Ammon's horn (tissue), 1 donor: ENCODE measurements around the gene PRDM15.

Experiments
- DNase-seq: peaks from one replicate; pipeline ENCODE4 v3.0.0-alpha.2; 2016; ENCODE audit warnings: low spot score

PRDM15 gene

DNA sequence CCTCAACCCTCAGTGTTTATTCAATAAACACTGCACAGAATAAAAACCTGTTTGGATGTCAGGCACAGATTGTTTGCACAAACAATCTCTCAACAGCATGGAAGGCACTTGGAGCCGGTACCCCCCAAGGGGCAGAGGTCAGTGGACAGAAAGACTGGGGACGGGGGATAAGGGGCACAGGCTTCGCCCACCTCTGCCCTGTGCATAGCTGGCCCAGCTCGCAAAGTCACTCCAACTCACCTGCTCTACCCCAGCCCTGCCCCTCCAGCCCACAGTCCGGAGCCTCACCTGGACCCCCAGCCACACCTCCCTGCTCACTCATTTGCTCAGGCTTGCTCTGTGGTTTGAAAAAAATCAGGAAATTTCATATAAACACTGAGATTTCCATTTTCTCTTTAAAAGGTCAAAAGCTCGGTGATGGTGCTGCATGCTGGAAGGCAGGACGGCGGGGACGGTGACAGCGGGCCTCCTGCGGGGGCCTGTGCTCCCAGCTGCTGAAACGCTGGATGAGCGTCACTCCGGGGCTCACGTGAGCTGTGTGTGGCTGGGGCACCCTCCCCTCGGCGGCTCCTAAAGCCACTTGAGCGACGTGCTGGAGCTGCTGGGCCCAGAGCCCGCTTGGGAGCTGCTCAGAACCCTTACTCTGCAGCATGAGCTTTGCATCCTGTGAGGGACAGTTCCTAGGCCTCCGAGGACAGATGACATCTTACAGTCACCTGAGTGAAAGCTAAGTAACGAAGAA lies 54.5 kb downstream of the PRDM15 start:
- no peak for DNase-seq

DNA sequence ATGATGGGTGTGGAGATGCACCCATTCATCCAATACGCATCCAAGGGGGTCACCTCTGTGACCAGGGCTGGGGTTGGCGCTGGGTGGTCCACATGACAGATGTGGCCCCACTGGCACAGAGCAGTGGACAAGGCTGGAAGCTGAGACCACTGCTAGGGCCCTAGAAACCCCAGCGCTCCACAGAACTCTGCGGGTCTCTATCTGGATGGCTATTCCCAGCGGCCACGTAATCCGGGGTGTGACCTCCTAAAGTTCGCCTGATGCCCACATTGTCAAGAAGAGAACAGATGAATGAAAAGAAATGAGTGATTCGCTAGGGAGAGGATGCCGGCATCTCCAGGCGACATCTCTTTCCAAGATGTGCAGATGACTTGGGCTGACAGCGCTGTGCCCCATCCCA lies 55.2 kb downstream of the PRDM15 start:
- no peak for DNase-seq

DNA sequence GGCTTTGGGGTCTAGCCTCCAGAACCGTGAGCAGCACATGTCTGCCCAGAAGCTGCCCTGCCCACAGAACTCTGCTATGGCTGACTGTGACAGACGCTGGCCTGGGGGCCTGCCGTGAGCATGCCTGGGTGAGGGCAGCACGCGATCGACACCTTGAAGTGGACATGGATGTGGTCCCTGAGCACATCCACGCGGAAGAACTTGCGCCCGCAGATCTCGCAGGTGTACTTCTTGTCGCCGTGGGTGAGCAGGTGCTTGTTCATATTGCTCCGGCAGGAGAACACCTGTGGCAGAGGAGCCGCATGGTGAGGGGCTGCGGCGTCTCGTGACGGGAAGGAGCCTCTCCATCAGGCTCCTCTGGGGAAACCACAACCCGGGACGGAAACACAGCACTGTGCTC lies 56.0 kb downstream of the PRDM15 start:
- DNase-seq, result no peak

DNA sequence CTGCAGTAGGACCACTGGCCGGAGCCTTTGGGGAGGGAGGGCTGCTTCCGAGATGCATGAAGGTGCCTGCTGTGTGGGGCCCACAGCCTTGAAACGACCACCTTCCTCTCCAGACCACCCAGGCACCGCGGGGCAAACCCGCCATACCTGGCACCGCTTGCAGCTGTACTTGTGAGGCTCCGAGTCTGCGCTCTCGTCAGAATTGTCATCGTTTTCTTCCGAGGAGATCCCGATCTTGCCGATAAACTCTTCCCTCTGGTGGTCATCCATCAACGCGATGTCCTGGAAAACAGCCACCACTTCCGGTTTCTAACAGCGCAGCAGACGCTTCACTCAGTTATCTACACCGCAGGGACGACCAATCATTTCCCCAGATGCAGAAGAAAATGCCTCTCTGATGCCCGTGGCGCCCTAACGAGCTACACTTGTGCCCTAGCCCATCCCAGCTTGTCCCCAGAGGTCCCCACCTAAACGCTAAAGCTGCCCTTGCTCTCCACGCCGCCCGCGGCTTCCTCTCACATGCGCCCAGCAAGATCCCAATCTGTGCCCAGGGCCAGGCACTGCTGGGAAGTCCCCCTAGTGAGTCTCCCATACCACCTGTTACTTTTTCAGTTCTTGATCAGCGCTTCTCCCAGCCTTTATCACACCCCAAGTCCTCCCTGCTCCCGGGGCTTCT lies 57.2 kb downstream of the PRDM15 start:
- no peak for DNase-seq

DNA sequence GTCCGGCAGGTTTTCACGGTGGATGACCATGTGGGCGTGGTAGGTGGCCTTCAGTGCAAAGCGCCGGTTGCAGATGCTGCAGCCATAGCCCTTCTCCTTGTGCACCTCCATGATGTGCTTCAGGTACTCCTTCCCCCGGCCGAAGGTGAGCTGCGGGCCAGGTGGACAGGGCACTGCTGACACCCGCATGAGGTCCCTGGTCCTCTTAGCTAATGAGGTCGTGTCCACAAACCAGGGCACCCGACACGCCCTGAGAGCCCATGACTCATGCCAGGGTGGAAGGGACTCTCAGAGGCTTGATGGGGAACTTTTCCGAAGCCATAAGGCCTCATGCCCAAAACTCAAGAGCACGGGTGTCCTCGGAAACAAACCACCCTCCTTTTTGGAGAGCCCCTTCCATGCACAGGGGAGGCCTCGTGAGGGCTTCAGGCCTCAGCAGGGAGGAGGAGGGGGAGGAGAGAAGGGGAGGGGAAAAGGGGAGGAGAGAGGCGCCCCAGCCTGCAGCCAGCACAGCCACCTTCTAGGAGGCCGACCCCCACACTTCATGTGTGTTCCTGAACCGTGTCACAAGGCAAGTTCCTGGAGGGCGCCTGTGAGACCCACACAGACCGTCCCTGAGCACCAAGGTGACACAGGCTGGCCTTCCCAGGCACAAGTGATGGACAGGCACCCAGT lies 57.9 kb downstream of the PRDM15 start:
- no peak for DNase-seq

DNA sequence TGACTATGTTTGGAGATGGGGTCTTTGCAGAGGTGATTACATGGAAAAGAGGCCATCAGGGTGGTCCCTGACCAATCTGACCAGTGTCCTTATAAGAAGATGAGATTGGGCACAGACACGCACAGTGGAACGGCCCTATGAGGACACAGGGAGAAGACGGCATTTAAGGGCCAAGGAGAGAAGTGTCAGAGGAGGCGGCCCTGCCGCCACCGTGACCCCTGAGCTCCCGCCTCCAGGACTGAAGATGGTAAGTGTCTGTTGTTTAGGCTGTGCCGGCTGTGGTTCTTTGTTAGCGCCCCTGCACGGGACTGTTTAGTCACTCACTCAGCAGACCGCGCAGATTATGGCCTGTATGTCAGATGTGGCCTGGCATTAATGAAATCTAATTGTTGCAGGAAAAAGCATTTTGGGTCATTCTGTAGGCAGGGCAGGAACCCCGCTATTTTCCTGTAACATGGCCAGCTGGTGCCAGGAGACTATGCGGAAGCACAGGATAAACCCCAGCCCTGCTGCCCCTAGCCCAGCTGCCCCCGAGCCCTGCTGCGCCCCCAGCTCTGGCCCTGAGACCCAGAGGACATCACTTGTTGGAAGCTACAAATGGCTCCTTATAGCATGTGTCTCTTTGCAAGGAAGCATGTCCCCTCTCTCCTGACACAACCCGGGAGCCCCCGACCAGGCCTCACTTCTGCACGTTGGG lies 58.6 kb downstream of the PRDM15 start:
- no peak for DNase-seq

DNA sequence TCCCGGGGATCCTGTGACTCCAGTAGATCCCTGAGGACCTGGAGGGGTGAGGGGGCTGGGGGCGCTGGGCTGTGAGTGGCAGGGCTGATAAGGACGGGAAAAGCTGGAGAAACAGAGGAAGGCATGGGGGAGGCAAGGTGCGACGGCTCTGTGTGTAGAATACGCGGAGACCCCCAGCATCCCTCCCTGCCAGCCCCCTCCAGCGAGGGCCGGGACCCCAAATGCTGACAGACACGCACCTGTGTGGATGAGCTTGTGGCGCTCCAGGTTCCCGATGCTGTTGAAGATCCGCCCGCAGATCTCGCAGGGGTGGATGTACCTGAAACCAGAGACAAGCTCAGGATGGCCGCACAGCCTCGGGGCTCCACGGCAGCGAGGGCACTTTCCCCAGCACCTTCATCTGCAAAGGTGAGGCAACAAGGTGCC lies 59.3 kb downstream of the PRDM15 start:
- DNase-seq, result no peak

DNA sequence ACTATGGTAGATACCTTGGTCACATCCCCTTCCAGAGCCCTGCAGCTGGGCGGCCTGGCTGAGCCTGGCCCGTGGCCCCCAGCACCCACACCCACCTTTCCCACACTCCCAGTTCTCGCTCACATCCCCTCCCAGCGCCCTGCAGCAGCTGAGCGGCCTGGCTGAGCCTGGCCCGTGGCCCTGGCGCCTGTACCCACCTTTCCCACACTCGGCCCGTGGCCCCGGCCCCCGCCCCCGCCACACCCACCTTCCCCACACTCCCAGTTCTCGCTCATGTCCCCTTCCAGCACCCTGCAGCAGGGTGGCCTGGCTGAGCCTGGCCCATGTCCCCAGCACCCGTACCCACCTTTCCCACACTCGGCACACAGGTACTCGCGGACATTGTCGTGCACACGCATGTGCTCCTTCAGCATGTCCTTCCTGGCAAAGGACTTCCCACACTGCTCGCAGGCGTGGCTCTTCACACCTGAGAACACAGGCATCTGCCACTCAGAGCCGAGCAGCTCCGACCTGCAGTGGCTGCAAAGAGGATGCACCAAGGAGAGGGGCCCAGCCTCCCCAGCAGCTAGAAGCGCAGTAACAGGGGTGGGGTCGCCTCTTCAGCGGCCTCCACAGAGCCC lies 59.8 kb downstream of the PRDM15 start:
- DNase-seq, result no peak

DNA sequence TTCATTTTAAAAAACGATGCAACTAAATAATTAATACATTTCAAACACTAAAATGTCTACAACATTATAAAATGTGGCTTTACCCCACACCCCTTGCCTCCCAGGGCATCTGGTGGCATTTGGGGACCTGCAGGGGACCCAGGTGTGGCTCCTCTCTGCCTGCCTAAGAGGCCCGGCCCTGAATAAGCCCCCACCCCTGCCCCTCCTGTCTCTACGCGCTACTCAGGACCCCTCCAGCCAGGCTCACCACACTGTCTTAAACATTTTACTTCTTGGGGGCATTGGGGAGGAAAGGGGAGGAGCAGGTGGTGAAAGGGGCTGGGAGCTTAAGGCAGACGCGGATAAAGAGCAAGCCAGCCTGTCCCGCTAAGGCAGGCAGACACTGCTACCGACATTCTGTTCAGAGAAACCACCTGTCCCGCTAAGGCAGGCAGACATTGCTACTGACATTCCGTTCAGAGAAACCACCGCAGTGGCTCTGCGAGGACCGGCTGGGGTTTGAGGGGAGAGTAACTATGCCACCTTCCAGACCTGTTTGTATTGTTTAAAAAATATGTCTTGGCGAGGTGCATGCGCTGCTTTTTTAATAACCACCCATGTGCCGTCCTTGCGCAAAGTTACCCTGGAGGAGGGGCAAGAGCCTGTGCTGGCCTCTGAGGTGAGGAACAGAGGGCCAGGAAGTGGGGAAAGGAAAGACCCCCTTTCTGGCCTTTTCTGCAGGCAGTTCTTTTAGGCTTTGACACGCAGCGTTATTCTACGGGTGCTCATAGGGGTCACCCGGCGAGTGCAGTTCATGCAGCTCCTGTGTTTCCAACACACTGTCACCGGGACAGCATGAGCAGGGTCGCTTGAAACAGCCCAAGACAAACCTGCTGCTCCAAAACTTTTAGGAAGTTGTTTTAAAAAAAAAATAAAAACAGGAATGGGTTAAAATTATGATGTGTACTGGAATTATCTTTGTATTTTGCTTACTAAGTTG lies 61.0 kb downstream of the PRDM15 start:
- DNase-seq, result no peak

DNA sequence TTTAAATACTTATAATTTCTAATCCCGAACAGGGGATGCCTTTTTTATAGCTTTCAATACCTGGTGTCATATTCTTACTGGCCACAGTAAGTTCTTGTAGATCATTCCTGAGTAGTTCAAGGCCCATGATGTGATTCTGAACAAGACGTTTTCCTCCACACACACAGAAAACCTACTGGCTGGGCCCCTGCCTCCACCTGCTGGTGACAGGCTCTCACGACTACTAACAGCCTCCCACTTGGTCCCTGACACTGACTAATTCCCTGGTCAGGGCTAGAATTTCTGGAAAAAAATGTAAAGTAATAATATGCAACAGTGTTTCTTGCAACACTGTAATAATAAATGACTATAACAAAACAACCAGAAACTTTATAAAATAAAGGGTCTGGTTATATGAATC lies 61.9 kb downstream of the PRDM15 start:
- DNase-seq, result peak; percentile 75

DNA sequence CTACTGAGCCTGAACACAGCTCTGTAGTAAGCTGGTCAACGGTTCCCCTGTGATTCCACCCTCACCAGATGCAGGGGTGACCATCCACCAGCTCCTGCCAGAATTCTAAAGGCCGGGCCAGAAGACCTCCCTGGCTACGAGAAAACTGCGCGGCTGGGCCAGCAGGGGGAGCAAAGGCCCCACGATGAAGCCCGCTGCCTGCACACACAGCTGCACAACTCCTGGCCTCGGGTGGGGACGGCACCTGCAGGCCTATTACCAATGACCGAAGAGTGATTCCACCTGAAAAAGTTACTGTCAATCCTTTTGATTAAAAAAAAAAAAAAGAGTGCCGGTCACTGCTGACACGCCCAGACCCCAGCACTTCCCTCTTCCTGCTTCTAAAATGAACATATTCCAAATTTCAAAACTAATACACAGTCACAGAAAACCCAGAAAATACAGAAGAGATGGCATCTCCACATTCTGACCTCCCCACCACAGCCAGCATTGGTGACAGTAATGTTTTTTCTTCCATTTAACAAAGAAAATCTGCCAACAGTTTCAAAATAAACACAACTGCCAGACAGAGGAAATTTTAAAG lies 62.5 kb downstream of the PRDM15 start:
- DNase-seq, result peak; percentile 73

DNA sequence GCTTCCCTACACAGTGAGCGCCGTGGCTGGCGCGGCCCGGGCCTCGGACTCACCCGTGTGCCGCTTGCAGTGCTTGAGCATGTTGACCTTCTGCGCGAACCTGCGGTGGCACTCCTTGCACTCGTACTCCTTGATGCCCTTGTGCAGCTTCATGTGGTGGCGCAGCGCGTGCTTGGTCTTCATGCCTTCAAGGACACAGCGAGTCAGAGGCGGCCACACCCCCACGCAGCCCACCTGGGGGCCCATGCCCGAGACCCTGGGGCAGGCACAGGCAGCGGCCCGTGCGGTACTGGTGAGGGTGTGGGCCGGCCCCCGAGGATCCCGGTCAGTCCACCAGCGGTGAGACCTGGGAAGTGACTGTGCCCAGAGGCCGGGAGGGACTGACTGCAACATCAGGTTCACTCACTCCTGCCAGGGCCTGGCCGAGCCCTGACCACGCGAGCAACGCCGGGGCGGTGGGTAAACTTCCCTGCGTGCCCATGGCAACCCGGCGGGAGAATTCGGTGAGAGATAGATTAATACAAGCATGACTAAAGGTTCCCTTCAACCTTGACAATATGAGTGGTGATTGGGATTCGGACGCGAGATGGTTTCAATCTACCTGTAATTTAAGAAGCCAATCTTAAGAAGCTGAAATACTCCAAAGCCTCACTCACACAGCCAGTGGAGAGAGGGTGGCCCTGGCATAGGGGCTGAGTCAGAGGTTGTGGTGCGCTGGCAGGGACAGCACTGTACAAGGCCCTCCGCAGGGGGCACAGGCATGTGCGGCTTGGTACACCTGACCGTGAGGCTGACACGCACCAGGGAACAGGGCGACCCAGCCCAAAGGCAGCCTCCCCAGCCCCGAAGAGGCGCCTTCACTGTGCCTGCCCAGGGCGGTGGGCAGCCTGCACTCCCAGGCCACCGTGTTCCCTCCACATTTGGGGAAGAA lies 63.2 kb downstream of the PRDM15 start:
- DNase-seq, result no peak

DNA sequence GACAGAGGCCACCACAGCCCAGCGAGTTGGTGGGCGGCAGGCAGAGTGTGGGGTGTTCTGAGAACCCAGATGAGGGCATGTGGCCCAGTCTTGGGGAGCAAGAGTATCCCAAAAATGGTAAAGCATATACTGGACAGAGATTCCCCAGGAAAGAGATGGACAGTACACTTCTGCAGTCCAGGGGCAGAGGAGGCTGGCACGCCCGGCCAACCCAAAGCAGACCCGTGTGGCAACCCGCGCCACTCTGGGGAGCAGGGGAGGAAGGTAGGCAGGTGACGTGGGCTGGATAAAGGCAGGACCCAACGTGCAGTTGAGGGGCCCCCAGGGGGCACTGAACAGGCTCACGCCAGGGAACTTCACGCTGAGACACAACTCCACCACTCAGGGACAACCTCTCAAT lies 65.9 kb downstream of the PRDM15 start:
- DNase-seq, result no peak

DNA sequence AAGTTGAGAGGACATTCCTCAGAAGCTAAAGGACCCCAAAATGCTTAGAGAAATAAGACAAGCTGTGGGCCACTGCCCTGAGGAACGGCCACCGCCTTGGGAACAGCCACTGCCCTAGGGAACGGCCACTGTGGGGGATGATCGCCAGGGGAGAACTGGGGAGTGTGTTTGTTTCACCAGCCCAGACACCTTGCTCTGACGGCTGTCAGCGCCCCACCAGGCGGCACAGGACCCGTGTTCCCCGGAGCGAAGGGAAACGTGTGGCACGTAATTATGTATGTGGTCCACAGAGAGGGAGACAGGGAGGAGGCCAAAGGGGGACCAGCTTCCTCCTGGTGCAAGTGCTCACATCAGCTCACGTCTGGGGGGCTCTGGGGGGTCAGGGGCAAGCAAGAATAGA lies 66.5 kb downstream of the PRDM15 start:
- DNase-seq, result no peak

DNA sequence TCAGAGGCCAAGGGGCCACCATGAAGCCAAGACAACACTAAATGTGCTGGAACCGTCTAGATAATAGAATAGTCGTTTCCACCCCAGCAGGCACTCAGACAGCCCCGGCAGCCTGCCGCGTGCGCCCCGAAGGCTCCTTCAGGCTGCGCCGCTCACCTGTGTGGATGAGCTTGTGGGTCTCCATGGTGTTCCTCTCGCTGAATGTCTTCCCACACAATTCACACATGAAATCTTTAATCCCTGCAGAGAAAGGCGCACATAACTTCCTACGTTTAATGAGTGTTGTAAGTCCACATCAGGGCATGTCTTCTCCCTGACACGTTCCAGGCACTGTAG lies 68.6 kb downstream of the PRDM15 start:
- no peak for DNase-seq

DNA sequence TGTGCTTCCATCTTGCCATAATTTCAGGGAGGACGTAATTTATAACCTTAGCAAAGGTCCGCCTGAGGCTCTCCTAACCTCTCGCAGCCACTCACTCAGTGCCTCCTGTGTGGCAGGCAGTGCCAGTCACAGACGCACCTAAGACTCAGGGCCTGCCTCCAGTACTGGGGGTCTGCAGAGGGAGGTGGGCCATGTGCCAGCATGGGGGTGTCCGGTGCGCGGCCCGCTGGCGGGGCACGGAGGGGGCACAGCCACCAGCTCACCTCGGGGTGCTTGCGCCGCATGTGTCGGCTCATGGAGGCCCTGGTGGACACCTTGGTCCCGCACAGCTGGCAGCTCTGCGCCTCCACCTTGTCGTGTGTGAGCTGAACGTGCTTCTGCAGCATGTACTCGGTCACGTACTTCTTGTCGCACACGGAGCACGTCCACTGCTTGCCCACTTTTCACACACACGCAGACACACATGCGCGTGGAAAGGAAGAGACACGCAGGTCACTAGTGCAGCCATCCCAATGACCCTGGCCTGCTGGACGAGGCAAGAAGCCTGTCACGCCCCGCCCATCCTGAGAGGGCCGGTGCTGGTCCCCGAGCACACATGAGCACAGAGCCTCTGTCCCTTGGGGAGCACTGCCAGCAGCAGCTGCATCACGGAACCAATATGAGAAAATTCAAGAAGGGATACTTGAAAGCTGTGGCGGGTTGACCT lies 69.1 kb downstream of the PRDM15 start:
- DNase-seq, result no peak

DNA sequence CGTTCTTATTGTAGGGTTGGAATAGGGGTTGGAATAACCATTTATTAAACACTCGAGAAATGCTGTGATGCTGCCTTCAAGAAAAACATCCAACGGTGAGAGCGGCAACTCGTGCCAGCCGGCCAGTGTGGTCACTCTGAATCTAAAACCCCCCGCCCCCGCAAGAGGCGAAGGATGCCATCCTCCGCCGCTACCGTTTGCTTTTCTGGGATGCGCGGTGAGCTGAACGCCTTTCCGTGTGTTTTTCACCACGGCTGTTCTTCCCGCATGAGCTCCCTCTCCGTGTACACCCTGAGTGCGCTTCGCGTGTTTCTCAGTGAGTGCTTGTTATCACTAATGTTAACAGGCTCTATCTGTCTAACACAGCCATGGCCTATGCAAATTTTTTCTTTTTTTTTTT lies 70.3 kb downstream of the PRDM15 start:
- DNase-seq, result no peak

DNA sequence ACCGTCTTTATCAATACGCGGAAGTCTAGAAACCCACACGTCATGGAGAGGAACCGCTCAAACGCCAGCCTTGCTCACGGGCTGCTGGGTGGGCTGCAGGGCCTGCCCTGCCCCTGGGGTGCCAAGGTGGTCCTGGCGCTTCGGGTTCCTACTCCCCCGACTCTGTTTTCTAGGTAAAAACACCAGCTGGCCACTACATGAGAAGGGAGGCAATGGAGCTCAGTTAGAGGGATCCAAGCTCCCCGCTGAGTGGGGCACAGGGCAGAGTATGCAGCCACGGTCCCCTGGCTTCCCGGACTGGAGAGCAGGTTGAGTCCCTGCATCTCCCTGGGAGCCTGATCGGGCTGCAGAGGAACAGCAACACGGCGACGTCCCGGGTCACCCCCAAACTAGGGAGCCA lies 71.0 kb downstream of the PRDM15 start:
- no peak for DNase-seq

DNA sequence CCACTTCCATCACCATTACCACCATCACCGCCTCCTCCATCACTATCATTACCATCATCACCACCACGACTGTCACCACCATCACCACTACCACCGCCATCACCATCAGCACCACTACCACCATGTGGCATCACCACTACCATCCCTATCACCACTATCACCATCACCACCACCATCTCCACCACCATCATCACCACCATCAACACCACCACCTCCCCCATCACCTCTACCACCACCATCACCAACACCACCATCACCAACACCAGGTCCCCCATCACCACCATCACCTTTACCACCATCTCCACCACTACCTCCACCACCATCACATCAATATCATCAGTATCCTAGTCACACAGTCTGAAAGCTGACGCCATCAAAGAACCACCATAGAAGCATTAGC lies 72.4 kb downstream of the PRDM15 start:
- DNase-seq, result no peak
